HEK293 (cell line): ENCODE results near the gene FBLN2.

Source experiments
- CTCF ChIP-seq: fragments of 450-650 bp; formaldehyde crosslinking; IDR thresholded peaks from 2 replicates; pipeline ENCODE4 v1.5.1; 2016; ENCODE audit warnings: missing biosample characterization, missing genetic modification characterization
- GLI2 ChIP-seq: fragments of 450-650 bp; formaldehyde crosslinking; IDR thresholded peaks from 2 replicates; pipeline ENCODE4; 2017; ENCODE audit warnings: missing biosample characterization, missing genetic modification characterization, low read depth, borderline replicate concordance
- GLI4 ChIP-seq: fragments of 450-650 bp; formaldehyde crosslinking; IDR thresholded peaks from 2 replicates; pipeline ENCODE4 v1.5.1; 2016; ENCODE audit warnings: missing biosample characterization, missing genetic modification characterization
- PRDM6 ChIP-seq: fragments of 450-650 bp; formaldehyde crosslinking; IDR thresholded peaks from 2 replicates; pipeline ENCODE4 v1.5.1; 2017; ENCODE audit warnings: missing biosample characterization, missing genetic modification characterization
- REST ChIP-seq: fragments of 450-650 bp; formaldehyde crosslinking; IDR thresholded peaks from 2 replicates; pipeline ENCODE4 v1.5.1; 2016; ENCODE audit warnings: missing biosample characterization, missing genetic modification characterization
- TCF7L2 ChIP-seq: IDR thresholded peaks from 2 replicates; pipeline ENCODE4 v1.6.1; 2011; ENCODE audit warnings: low read depth, mild to moderate bottlenecking, inconsistent platforms, low read length, moderate library complexity, borderline replicate concordance
- ZBTB20 ChIP-seq: fragments of 450-650 bp; formaldehyde crosslinking; IDR thresholded peaks from 2 replicates; pipeline ENCODE4 v1.5.1; 2016; ENCODE audit warnings: missing biosample characterization, missing genetic modification characterization
- ZNF580 ChIP-seq: fragments of 450-650 bp; formaldehyde crosslinking; IDR thresholded peaks from 2 replicates; pipeline ENCODE4 v1.5.1; 2016; ENCODE audit warnings: missing biosample characterization, missing genetic modification characterization

GRCh38 chr3:13617981-13618380 is 69.1 kb downstream of the FBLN2 start:
- TF ChIP-seq CTCF: no peak
- TF ChIP-seq GLI4 (tag by site-specific recombination): no peak
- no peak for TF ChIP-seq TCF7L2
- TF ChIP-seq REST (tag by site-specific recombination): no peak
- no peak for TF ChIP-seq ZBTB20 (tag by site-specific recombination)
- no peak for TF ChIP-seq ZNF580 (tag by site-specific recombination)
- no peak for TF ChIP-seq GLI2 (tag by site-specific recombination)
- no peak for TF ChIP-seq PRDM6 (tag by site-specific recombination)
